ENCODE measurements around the gene KCNMB1.

DNA sequence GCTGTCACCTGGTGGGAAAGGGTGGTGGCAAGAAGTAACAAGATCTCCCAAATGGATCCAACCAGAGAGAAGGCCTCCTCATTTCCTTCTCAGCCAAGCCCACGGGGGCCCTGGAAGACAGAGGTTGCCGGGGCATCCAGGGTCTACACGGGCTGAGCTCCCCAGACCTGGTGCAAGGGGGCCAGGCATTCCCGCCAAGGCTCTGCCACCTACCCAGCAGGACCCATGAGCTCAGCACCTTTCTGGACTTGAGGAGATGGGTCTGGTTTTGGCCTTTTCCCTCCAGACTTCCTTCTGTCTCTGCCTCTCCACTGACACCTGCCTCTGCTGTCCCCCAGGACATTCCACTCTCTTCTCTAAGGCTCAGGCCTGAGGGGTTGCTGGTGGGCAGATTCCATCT is 42.4 kb upstream of the KCNMB1 start:
- TF ChIP-seq EZH2phosphoT487 (IDR thresholded peaks at IDR 0.05; ENCODE audit: insufficient read depth, low read depth) (no peak), EZH2 (IDR thresholded peaks at IDR 0.05; ENCODE audit: insufficient read depth, poor library complexity, severe bottlenecking) (no peak)

Data from GM23248 (cell line).